Neural progenitor cell (in vitro differentiated cells): ENCODE results near the gene PITPNM3.

ENCODE experiments used
- EZH2 ChIP-seq: fragments of 200-600 bp; sonication (generic); IDR thresholded peaks from 2 replicates; pipeline ENCODE4 v1.6.1; 2017; ENCODE audit warnings: antibody characterized with exemption, mild to moderate bottlenecking, moderate library complexity
- TF ChIP-seq, protein P1 (sequence below): fragments of 200-600 bp; sonication (generic); IDR thresholded peaks from 2 replicates; pipeline ENCODE4 v1.5.1; 2017; ENCODE audit warnings: antibody characterized with exemption, mild to moderate bottlenecking

DNA sequence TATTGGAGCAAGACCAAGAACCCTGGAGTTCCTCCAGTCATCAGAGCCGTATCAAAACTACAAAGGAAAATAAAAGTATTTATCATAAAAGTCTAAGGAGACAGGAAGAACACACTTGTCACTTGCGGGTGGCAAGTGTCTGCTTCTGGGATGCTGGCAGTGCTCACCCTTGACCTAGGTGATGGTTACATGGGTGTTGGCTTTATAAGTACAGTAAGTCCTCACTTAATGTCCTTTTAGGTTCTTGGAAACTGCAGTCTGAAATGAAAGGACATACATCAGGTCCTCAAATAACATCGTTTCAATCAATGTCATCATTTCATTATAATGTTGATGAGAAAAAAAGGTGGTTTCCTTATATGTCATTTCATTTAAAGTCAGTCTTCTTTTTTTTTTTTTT lies 118.4 kb downstream of the PITPNM3 start:
- TF ChIP-seq, protein P1, sequence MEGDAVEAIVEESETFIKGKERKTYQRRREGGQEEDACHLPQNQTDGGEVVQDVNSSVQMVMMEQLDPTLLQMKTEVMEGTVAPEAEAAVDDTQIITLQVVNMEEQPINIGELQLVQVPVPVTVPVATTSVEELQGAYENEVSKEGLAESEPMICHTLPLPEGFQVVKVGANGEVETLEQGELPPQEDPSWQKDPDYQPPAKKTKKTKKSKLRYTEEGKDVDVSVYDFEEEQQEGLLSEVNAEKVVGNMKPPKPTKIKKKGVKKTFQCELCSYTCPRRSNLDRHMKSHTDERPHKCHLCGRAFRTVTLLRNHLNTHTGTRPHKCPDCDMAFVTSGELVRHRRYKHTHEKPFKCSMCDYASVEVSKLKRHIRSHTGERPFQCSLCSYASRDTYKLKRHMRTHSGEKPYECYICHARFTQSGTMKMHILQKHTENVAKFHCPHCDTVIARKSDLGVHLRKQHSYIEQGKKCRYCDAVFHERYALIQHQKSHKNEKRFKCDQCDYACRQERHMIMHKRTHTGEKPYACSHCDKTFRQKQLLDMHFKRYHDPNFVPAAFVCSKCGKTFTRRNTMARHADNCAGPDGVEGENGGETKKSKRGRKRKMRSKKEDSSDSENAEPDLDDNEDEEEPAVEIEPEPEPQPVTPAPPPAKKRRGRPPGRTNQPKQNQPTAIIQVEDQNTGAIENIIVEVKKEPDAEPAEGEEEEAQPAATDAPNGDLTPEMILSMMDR = no peak
- TF ChIP-seq EZH2 = no peak
